Daoy (cell line): Measurements from ENCODE around the gene SGTA. TPM values are rescaled to one million over a fixed set of nuclear protein-coding genes. Genes with fewer than 3 reads are reported as not detected.
"Not testable (repeated sequence)": the region's sequence is repeated elsewhere in the genome, so short reads cannot be mapped to it uniquely, and the experiment has no call there.

Experiments used
- DNase-seq: peaks from one replicate; pipeline ENCODE4 v3.0.0-alpha.2; 2015; ENCODE audit warnings: low read depth
- total RNA-seq: library from RNA; depleted of rRNA; stranded (reverse); fragments of >200 nt; shearing (Covaris generic); gene quantifications from 2 replicates; pipeline ENCODE4 v1.2.3, GENCODE V29; 2014

The SGTA gene
- total RNA-seq, 1 experiment from 2014 or later = 91.2 TPM

DNA sequence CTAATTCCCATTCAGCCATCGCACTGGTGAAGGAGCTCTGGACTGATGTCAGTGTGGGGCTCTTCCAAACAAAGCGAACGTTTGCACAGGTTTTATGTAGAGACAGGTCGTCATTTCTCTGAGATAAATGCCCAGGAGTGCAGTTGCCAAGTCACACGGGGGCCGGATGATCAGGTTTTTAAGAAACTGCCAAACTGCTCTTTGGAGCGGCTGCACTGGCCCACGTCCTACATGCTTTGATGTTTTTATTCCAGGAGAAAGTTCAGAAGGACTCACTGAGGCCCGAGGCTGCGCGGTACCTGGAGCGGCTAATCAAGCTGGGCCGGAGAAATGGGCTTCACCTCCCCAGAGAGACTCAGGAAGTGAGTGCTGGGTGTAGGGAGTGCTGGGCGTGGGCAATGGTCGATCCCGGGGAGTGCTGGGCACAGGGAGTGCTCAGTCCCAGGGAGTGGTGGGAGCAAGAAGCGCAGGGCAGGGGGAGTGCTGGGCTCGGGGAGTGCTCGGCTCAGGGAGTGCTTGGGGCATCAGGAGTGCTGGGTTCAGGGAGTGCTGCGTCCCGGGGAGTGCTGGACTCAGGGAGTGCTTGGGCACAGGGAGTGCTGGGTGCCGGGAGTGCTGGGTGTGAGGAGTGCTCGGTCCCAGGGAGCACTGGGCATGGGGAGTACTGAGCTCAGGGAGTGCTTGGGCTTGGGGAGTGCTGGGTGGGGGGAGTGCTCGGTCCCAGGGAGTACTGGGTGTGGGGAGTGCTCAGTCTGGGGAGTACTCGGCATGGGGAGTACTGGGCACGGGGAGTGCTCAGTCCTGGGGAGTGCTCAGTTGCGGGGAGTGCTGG lies 13.0 kb upstream of the SGTA start:
- no peak for DNase-seq

DNA sequence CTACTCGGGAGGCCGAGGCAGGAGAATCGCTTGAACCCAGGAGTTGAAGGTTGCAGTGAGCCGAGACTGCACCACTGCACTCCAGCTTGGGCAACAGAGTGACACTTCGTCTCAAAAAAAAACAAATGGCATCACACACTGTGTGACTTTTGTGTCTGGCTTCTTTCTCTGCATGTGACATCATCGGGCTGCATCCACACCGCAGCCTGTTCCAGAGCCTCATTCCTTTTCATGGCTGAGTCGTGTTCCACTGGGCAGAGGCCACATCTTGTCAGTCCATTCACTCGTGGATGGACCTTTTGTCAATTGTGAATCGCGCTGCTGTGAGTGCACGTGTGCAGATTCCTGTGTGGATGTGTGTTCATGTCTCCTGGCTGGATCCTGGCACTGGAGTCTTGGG lies 10.5 kb upstream of the SGTA start:
- no peak for DNase-seq

GRCh38 chr19:2793126-2793525 lies 10.1 kb upstream of the SGTA start:
- no peak for DNase-seq

GRCh38 chr19:2792666-2793065 lies 9.6 kb upstream of the SGTA start:
- DNase-seq = not testable (repeated sequence)

GRCh38 chr19:2791876-2792275 lies 8.8 kb upstream of the SGTA start:
- DNase-seq = no peak

DNA sequence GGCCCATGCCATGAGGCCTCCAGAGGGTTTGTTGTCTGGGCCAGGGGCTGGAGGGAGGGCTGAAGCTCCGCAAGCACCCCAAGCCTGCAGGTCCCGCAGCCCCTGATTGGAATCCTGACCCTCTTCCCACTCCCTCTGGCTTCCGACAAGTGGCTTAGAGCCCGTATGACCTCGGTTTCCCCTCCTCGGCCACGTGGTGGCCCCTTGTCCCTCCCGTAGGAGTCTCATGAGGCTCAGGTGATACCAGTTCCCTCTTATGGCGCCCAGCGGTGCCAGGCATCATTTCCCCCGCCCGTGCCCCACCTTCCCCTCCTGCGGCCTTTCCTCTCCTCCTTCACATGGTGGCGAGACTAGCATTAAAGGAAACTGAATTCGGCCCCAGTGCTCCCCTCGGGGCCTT lies 8.4 kb upstream of the SGTA start:
- DNase-seq = no peak

GRCh38 chr19:2790557-2791271 lies 7.6 kb upstream of the SGTA start:
- DNase-seq = no peak

DNA sequence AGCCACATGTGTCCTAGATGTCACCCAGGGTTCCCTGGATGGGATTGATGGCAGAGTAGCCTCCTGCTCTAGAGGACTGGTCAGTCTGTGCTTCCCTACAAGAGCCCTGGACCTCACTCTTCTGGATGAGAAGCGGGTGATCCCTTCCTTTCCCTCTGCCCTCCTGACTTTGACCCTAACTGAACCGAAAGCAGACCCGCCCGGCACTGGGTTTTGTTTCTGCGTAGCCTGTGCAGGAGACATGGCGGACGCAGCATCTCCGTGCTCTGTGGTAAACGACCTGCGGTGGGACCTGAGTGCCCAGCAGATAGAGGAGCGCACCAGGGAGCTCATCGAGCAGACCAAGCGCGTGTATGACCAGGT lies 7.1 kb upstream of the SGTA start:
- no peak for DNase-seq

GRCh38 chr19:2788237-2788636 lies 5.2 kb upstream of the SGTA start:
- no peak for DNase-seq

DNA sequence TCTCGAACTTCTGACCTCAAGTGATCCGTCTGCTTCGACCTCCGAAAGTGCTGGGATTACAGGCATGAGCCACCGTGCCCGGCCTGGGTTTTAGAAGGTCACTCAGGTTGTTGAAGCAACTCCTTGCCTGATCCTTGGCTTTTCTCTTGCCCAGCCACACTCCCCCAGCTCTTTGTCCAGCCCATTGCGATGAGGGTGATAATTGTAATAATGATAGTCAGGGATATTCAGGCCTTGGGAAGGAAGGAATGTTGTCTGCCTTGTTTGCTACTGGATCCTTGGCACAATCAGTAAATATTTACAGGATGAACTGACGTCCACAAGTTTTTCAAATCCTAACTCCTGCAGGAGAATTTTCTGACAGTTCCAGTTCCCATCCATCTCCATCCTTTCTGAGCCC lies 4.0 kb upstream of the SGTA start:
- DNase-seq = no peak

DNA sequence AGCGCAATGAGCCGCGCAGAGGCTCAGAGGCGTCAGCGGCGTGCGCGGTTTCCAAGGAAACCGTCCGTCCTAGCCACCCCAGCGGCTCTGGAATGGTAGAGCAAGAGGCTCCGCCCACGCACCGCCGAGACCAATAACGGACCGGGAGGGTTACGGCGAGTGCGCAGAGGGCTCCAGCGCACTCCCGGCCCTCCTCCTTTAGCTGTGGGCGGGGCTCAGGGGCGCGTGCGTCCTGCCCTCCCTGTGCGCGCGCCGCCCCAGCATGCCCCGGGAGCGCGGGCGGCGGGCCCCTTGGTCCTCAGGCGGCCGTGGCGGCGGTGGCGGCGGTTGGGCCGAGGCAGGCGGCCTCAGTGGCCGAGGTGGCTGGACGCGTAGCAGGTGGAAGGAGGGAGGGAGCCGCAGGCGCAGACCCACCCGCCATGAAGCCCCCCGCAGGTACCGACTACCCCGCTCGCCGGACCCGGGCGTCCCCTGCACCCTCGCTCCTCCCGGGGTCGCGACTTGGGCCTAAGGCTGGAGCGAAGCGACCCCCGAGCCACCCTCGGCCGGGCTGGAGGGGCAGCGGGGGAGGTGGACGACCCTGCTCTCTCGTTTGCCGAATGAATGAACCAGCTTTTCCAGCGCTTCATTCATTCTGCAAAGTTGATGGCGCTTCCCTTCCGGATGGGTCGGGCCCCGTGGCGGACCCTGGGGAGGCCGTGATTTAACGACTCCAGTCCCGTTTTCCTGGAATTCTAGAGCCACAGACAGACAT lies 2.3 kb upstream of the SGTA start, which contains the start of gene THOP1:
THOP1 (plus strand) TSS at position 260 of the 754 bp plus-strand sequence; CDS start at position 420, 160 bp downstream.
- peak; percentile 100 for DNase-seq

DNA sequence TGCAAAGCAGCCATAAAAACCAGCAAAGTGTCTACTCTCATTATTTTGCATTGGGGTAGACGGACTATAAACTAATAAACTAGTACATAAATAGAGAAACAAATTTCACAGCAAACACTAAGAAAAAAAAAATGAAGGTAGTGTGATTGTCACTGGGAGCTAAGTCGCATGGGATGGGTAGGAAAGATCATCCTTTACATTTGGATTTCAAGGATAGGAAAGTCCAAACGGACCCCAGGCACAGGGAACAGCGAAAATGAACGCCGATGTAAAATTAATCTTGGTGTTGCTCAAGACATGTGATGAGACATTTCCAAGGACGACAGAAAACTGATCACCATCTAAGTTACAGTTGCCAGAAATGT lies 690 bp upstream of the SGTA start:
- DNase-seq = no peak

DNA sequence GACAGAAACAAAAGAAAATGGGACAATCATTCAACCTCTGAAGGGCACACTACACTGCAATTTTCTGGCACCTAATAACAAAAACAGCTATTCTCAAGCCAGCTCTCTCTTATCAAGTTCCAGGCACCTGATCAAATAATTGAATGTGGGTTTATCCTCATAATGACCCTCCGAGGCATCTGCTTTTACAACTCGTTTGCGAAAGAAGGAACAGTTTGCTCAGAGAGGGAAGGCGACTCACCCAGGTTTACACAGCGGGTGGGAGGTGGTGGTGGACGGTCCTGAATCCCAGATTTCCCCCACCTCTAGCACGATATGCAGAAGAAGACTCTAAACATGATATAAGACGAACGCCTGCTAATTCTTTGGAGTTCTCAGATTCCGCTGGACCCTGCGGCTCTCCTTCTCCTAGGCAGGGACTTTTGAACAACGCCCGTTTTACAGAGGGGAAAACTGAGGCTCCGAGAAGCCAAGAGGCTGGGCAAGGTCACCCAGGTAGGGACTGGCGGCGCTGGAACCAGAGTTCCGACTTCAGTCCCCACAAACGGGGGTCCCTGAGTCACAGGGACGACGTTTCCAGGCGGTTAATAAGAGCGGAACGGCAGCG lies 641 bp downstream of the SGTA start:
- no peak for DNase-seq

DNA sequence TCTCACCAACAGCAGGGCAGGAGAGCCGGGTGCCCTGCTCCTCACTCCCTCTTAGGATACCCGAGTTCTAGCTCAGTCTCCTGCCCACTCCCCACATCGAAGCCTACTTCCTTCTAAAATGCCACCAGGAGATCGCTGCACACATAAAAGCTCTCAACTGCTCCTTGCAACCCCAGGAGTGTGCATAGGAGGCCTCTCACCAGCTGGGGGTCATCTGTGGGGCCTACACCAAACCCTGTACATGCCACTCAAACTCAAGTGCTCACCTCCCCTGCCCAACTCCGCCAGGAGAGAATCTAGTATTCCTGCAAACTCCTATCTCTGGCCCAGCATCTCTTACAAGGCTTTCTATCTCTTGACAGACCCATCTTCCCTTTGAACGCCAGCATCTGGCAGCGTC lies 2.8 kb downstream of the SGTA start:
- no peak for DNase-seq

DNA sequence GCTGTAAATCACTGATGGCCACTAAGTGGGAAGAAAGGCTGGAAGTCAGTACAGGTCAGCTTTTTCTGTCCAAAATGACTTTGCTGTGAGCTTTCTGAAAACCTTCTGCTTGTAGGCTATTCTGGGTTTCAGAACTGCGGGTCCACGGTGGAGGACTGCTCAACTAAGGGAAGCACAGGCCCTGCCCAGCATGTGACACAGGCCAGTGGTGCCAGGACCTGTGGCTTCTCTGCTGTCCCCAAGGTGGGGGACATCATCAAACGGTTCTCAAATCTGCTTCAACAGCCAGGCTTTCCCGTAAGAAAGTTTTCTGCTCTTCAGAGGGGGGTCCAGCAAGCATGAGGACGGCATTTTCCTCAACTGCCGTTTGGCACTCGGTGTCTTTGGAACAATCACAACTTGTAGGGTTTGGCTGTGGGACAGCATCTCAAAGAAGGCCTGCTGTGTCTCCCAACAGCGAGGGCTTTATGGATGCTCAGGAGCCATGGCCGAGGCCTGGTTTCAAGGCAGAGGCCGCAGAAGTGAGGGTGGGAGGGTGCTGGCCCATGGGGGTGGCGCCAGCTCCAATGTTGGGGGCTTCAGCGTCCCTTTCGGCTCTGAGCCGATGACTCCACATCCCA lies 3.8 kb downstream of the SGTA start:
- no peak for DNase-seq

- DNase-seq = no peak
These were observed 5.0 kb downstream of the SGTA start for GRCh38 chr19:2777952-2778683.

DNA sequence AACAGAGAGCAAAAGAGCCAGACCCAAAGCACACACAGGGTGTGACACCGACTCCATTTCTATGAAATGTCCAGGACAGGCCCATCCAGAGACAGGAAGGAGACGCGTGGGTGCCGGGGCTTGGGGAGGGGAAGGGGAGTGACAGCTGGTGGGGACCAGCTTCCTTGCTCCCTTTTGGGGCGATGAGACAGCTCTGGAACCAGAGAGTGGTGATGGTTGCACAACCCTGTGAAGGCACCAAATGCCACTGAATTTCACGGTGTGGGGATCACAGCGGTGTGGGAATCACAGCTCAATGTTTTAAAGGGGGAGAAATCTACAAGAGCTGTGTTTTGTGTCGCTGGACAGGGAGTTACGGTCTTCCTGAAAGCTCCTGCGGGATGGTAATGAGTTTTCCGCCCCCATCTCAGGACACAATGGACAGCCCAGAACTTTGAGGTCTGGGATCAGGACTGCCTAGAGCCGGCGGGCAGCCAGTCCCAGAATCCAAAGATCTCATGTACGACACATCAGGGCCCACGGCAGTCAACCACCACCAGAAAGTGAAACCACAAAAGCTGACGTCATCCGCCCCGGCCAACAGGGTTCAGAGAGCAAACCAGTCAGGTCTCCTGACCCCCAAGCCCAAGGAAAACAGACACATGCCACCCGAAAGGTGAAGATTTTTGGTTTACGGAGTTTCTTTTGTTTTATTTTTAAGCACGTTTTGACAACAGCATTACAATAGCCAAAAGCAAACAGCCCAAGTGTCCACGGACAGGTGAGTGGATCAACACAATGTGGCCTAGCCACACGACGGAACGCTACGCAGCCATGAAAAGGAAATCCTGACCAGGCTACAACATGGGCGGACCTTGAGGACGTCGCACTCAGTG lies 7.3 kb downstream of the SGTA start:
- DNase-seq = peak; percentile 69

DNA sequence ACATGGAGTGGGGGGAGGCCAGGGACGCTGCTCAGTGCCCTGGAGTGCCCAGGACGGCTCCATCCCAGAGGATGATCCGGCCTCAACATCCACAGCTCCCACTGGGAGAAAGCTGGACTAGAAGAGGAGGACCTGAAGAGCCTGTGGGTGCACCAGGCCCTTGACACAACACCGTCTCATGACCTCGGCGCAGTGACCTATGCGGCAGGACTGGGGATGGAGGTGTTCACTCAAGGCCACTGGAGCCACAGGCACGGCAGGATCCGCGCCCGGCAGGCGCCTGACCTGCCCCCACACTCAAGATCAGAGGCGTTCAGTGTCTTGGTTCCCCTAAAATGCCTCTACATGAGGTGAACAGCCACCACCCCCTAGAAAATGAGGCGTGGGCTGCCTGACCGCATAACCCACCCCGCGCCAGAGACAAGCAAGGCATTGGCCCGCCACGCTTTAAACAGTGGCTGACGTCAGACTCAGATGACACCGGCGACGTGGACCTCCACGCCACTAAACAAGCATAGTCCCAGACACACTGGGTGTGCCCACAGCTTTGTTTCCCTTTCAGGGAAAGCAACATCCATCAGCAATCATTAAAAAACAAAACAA lies 8.0 kb downstream of the SGTA start:
- DNase-seq = no peak

- no peak for DNase-seq
These were observed 8.9 kb downstream of the SGTA start for GRCh38 chr19:2774083-2774679.
